Gastroesophageal sphincter (tissue), 3 donors: ENCODE measurements around the gene HSF5.

ENCODE experiments used
- CTCF ChIP-seq, 4 experiments: fragments of 200-600 bp in 2 of 4; fragments of 450-650 bp in 2 of 4; sonication (generic) in 1 of 4; IDR thresholded peaks; one replicate each; pipeline ENCODE4 v1.5.1; 2017 to 2019; ENCODE audit warnings: antibody characterized with exemption in 4 of 4, mild to moderate bottlenecking in 2 of 4, moderate library complexity in 2 of 4
- POLR2A ChIP-seq, 2 donors: fragments of 450-650 bp; IDR thresholded peaks; one replicate each; pipeline ENCODE4 v1.6.1; 2017; ENCODE audit warnings: antibody characterized with exemption in 2 of 2, mild to moderate bottlenecking in 2 of 2, moderate library complexity in 1 of 2

GRCh38 chr17:58536542-58536941, 48.3 kb upstream of the HSF5 start:
- no peak for TF ChIP-seq CTCF (IDR thresholded peaks at IDR 0.05)
- TF ChIP-seq POLR2A (IDR thresholded peaks at IDR 0.05), result no peak
